Measurements from ENCODE around the gene PTCH2. TPM values are rescaled to one million over a fixed set of nuclear protein-coding genes. Genes with fewer than 3 reads are reported as not detected.
"Not testable (repeated sequence)": the region's sequence is repeated elsewhere in the genome, so short reads cannot be mapped to it uniquely, and the experiment has no call there.

The PTCH2 gene
- polyA plus RNA-seq, 4 donors: 4.2 to 11.6 (median 6.2) TPM

DNA sequence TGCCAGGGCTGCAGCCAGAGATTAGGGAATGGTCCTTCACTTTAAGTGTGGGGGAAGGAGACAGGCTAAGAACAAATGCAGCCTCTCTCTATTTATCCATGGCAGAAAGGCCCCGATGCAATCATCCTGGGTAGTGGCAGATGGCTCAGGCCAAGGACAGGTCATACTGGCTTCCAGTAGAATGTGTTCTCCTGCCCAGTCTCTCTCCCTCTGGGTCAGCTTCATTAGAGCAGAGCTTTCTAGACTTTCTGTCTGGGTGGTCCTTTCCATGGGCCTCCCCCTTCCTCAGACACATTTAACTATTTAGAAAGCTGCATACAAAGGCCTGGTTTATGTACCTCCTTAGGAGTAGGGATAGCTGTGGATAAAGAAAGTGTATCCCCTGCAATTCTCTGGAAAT is 4.8 kb upstream of the PTCH2 start:
- no peak for DNase-seq (ENCODE audit: low read depth in 4 of 4, low spot score in 3 of 4)

DNA sequence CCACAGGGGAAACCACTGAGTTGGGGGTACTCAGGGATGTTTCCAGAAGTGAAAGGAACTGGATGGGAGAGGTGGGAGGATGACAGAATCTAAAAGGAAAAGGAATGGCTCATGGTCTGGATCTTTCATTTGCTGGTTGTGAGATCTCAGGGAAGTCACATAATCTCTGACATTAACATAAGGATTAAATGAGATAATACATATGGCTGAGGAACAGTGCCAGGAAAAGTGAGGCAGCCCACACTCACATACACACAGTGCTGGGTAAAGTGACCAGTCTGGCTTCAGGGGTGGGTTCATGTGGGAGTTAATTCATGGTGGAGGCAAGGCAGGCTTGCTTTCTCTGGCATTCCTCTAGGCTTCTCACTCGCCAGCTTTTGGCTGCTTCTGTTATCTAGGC is 3.9 kb upstream of the PTCH2 start:
- no peak for DNase-seq (ENCODE audit: low read depth in 4 of 4, low spot score in 3 of 4)

DNA sequence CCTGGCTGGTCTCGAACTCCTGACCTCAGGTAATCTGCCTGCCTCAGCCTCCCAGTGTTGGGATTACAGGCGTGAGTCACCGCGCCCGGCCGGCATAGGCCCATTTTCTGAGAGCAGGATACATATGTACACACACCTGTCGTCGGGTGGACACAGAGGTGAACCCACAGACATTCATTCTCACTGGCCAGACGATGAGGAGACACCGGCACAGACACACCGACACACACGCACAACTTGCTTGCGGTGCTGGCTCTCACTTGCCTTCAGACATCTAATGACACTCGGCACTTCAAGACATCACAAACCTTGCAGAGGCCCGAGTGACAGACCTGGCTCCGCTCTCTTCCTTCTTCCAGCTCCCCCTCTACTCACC is 579 bp downstream of the PTCH2 start:
- no peak for DNase-seq (ENCODE audit: low read depth in 4 of 4, low spot score in 3 of 4)

DNA sequence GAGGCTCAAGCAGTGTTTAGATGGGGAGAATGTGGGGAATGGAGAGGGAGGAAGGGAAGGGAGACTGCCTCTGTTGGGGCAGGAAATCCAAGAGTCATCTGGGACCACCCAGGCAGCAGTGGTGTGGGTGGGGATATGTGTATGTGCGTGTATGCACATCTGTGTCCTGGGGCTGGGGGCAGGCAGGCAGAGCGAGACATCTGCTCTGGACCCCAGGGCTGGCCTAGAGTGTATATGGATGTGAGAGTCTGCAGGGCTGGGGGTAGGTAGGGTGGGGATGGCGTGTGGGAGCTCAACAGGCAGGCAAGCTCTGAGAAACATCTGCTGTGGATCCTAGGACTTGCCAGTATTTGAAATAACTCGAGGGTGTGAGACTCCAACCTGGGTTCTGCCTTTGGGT is 3.5 kb downstream of the PTCH2 start:
- no peak for DNase-seq (ENCODE audit: low read depth in 4 of 4, low spot score in 3 of 4)

DNA sequence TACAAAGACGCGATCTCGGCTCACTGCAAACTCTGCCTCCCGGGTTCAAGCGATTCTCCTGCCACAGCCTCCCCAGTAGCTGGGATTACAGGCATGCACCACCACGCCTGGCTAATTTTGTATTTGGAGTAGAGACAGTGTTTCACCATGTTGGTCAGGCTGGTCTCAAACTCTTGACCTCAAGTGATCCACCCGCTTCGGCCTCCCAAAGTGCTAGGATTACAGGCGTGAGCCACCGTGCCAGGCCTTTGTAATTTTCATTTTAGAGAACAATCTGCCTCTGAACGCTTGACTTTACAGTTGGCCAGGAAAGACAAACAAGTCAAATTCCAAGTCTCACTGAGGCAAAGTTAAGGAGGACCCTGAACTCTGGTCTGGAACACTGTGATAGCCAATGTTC is 4.8 kb downstream of the PTCH2 start:
- DNase-seq (ENCODE audit: low read depth in 4 of 4, low spot score in 3 of 4): not testable (repeated sequence)

DNA sequence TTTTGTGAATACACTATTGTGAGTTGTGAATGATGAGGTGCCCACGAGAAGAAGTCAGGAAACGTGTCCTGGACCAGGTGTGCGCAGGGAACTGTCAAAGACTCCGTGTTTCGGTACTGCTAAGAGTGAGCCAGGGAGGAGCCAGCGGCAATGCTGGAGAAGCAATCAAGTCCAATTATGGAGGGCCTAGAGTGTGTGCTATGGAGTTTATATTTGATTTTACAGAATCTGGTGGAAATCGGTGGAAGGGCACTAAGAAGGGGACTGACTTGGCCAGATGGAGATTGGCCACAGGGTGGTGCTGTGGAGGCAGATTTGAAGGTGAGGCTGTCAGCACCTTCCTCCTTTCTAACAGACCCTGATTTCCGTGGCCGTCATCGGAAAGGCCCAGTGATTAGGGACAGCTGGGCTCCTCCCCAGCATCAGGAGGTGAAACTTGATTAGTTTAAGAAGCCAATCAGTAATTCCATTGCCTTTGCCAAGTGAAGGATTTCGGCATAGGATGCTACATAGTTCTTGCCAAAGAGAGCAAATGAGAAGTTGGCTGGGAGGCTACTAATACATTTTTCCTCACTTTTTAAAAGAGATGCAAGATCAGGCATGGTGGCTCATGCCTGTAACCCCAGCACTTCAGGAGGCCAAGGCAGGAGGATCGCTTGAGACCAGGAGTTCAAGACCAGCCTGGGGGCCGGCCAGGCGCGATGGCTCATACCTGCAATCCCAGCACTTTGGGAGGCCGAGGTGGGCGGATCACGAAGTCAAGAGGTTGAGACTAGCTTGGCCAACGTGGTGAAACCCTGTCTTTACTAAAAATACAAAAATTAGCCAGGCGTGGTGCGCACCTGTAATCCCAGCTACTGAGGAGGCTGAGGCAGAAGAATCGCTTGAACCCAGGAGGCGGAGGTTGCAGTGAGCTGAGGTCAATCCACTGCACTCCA is 7.0 kb downstream of the PTCH2 start:
- DNase-seq (ENCODE audit: low read depth in 4 of 4, low spot score in 3 of 4): peak in 3 of 4 donors; percentile 48 to 66 (median 63)

DNA sequence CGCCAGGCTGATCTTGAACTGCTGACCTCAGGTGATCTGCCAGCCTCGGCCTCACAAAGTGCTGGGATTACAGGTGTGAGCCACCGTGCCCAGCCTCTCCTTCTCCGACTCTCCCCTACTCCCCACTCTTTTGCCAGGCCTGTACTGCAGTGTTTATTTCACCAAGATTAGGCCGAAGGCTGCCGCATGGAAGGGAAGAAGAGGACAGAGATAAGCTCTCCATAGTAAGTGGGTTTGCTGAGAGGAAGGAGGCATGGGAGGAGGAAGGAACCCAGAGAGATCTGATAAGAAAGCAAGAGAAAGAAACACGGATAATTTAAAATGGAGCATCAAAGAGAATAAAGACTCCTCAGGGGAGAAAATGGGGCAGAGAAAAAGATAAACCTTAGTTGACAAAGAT is 8.7 kb downstream of the PTCH2 start:
- no peak for DNase-seq (ENCODE audit: low read depth in 4 of 4, low spot score in 3 of 4)

DNA sequence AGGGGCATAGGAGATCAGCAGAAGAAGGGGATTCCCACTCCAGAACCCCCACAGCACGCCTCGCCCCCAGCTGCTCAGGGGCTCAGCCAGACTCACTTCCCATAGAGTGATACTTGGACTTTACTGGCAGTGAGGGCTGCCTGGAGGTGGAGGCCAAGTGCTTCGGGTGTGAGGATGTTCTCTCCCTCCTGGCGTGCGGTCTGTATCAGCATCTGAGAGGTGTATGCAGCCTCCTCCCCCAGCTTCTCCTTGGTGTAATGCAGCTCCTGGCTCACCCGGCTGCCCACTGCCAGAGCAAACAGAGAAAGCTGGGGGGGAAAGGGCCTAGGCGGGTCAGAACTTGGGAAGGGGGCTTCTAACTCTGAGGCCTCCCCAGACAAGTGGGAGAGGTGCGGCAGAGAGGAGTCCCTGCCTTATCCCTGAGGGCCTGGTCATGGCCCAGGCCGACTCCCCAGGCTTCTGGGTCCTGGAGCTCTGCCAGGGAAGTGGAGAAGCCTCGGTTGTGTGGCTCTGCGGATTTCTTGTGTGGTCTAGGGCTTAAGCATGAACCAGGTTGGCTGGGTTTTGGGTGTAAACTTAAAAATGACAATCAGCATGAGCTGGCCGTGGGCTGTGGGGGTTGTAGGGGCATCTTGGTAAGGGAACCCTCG is 10.9 kb downstream of the PTCH2 start:
- DNase-seq (ENCODE audit: low read depth in 4 of 4, low spot score in 3 of 4): no peak

DNA sequence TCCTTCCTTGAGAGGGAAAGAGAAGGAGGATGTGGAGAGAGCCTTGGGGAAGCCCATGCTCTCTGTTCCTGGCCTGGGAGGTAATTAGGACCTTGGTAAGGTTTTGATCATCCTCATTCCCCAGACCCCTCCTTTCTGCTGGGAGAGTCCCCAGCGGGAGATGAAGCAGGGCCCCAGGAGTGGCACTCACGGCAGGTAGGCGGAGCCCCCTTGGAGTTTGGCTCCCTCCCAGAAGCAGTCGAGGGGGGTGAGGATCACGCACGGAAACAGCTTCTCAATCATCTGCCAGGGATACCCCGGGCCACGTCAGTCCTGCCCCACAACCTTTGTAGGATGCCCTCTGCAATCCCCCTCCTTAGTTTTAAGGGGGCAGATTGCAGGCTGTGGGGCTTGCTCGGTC is 11.5 kb downstream of the PTCH2 start:
- no peak for DNase-seq (ENCODE audit: low read depth in 4 of 4, low spot score in 3 of 4)

DNA sequence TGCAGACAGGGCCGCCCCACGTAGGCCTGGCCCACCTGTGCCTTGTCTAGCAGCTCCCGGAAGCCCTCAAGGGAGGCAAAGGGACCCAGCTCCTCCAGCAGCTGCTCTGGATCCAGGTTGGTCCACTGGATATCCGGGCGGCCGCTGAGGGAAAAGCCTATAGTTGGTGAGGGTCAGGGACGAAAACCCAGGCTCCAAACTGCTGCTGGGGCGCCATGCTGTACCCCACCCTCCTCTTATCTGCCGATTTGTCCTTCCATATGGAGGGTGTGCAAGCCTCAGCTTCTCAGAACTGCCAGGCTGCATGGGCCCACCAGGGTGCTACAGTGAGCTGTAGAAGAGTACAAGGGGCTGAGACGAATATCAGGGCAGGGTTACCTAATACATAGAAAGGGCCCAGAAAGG is 12.2 kb downstream of the PTCH2 start:
- no peak for DNase-seq (ENCODE audit: low read depth in 4 of 4, low spot score in 3 of 4)

DNA sequence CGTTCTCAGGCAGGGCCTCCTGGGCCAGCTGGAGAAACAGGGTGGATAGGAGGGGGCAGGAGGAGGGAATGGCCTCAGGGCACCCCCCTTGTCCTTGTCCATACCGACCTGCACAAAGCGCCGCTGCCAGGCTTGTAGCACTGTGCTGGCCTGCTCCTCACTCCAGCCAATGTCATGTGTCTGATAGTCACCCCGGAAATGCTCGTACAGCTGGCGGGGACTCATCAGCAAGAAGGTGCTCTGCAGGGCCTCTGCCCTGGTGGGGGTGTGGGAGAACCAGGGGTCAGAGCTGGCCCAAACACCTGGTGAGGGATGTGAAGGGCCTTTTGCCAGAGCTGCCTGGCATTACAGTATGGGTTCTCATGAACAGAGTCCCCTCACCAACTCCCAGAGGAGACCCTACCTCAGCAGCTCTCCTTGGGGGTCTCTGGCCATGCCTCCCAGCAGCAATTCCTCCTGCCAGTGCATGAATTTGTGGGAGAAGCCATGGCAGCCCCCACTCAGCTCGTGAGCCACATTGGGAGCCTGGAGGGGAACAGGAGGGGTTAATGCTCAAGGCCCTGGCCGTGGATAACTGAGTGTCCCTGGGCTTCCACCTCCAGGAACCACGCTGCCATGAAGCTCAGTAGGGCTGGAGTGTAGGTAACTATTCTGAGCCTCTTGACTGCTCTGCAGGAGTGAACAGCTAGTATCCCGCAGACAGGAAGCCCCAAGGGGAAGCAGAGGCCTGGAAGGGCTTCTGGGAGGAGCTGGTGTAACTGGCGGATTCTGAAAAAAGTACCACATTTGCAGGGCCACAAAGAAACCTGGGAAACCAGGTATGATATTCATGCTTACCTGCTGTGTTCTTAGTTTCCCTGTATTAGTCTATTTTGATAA is 13.3 kb downstream of the PTCH2 start:
- no peak for DNase-seq (ENCODE audit: low read depth in 4 of 4, low spot score in 3 of 4)

DNA sequence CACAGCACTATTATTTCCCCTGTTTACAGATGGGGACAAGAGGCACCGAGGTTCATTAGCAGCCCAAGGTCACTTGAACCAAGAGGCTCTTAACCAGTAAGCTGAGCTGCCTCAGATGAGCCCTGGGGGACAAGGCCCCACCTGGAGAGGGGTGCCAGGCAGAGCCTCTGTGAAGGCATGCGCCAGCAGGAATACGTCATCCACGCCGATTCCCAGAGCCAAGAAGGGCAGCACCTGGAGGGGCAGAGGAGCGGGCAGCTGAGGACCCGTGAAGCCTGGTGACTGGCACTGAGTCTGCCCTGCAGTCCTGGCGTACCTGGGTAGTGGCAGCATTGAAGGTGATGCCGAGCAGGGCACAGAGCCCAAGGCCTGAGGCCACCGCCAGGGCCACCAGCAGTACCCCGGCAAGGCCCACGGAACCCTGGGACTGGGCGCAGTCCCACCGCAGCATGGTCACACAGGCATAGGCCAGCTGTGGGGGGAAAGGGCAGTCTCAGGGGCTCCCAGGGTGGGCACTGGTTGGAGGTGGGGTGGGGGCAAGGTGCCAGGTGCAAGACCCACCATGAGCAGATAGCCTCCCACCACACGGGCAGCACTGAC is 14.1 kb downstream of the PTCH2 start:
- DNase-seq (ENCODE audit: low read depth in 4 of 4, low spot score in 3 of 4): no peak

DNA sequence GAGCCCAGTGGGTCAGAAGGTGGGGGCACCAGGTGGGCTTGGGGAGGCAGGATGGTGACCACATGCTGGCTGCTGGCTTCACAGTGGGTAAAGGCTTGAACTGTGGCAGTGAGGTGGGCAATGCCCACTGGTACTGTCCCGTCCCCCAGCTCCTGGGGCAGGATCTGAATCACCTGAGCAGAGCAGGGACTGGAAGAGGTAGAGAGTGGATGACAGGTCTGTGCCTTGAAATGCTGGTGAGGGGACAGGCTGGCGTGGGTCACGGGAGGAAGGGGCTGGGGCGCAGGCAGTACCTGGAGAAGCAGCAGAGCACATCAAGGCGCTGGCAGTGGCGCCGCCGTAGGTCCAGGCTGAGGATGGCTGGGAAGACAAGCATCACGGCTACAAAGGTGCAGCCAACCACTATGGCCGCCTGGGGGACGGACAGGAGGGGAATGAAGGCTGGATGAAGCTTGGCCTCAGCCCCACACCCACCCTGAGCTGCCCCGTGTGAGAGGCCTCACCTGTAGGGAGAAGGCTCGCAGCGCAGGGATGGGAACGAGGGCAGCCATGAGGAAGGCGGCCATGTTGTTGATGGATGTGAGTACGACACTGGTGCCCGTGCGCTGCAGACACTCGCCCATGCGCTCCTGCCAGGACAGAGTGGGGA is 14.9 kb downstream of the PTCH2 start:
- DNase-seq (ENCODE audit: low read depth in 4 of 4, low spot score in 3 of 4): no peak

DNA sequence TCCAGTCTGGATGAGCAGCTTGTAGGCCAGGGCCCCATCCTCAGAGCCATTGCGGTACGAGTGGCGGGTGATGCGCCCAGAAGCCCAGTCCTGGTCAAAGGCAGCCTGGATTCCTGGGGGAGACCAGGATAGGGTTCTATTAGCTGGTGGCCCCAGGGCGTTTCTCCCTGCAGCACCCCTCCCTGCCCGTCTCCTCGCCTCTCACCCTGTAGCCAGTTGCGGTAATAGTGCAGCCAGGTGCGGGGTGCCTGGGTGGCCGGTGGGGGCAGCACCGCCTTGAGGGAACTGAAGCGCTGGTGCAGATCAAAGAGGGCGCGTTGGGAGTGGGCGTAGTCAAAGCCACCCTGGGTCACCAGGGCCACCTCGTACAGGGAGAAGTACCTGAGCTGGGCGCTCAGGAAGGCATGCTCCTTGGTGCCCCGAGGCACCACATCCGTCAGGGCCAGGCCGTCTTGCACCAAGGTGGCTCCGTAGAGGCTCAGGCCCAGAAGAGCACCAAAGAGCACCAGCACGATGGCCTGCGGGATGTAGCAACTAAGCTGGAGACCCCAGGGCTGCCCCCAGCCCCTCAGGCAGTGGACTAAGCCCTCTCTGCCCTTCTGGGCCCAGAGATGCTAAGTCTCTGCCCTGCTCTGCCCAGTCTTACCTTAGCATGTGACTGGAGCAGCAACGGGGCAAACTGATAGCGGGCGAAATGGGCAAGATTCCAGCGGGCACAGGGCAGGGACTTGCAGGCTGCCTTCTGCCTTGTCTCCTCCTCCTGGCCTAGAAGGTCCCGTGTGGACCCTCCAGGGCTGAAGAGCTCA is 15.7 kb downstream of the PTCH2 start:
- DNase-seq (ENCODE audit: low read depth in 4 of 4, low spot score in 3 of 4): no peak

DNA sequence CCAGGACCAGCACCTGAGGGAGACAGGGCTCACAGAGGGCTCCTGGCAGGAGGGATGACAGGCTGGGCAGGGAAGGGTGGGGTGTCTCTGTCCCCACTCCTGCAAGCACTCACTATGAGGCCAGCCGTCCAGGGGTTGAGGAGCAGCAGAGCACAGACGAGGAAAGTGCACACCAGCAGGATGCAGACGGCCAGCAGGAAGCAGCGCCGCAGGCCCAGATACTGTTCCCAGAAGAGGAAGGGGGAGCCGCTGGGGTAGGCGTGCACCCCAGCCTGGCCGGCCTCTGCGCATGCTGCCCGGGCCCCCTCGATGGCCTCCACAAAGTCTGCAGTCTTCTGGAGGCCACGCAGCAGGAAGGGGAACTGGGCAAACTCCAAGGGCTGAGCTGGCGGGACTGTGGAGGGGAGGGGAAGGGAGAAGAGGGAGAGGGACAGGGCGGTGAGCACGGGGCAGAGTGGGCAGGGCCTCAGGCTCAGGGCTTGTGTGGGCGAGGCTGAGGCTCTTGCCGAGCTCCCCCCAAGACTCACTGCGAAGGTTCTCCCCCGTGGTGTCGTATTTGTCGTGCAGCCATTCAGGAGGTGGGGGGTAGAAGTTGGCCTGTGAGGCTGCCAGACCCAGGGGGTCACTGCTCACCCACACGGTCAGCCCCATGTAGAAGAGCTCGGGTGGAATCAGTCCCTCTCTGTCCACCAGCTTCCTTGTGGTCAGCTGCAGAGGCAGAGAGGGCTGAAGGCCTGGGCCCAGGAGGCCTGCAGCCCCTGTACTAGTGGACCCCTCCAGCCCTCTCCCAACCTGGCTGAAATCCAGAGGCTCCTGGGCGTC is 16.5 kb downstream of the PTCH2 start:
- no peak for DNase-seq (ENCODE audit: low read depth in 4 of 4, low spot score in 3 of 4)

DNA sequence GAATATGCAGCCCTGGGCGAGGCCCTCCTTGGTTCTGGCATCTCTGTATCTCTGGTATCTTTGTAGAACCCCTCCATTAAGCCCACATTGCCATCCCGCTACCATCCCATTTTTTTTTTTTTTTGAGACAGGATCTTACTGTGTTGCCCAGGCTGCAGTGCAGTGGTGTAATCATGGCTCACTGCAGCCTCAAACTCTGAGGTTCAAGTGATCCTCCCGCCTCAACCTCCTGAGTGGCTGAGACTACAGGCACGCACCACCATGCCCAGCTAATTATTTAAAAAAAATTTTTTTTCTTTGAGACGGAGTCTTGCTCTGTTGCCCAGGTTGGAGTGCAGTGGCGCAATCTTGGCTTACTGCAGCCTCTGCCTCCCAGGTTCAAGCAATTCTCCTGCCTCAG is 18.7 kb downstream of the PTCH2 start:
- DNase-seq (ENCODE audit: low read depth in 4 of 4, low spot score in 3 of 4): not testable (repeated sequence)

DNA sequence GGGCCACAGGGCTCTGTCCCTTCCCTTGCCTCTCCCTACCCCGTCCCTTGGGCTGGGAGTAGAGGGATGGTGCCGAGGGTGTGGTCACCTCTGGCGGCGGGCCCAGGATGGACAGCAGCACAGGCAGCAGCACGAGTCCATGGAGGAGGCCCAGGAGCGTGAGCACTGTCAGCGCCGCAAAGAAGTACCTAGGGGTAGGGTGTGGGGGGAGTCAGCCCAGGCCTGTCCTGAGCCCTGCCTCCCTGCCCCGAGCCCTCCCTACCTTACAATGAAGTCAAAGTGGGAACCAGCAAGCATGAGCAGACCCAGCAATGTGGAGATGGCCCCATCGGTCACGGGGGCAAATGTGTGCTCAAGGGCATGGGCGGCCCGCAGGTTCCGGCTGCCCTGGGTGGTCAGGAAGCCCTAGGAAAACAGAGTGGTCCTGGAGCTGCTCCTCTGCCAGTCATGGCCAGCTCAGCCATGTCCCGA is 20.0 kb downstream of the PTCH2 start:
- DNase-seq (ENCODE audit: low read depth in 4 of 4, low spot score in 3 of 4): no peak

DNA sequence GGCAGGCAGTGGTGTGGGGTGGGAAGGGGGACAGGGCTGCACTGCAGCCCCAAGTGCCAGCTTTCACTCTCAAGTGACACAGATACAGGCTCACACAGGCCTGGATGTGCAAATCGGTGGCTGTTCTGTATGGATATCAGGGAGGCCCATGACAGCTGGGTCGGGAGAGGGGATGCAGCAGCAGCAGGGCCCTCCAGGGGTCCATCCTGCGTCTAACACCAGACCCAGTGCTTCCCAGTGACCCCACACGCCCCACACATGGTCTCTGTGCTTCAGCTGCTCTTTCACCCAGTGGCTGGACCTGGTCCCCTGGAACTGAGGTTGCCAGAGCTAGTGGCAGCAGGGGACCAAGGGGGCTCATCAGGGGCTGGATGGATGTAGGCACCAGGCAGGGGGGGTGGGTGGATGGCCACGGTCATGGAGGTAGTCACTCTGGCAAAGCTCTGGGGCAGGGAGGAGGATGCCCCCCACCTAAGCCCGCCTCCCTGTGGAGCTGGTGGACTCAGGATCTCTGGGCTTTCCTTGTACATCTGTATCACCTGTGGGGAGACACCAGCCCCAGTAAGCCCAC is 20.8 kb downstream of the PTCH2 start:
- DNase-seq (ENCODE audit: low read depth in 4 of 4, low spot score in 3 of 4): no peak

Measured in left renal pelvis (tissue), 4 donors.